ENCODE measurements around the gene RRP1B. TPM values are rescaled to one million over a fixed set of nuclear protein-coding genes. Genes with fewer than 3 reads are reported as not detected.

RRP1B gene
- polyA plus RNA-seq, 3 donors: 3.3 to 6.1 (median 4.5) TPM

- Mint-ChIP-seq H3K4me3 (no peak overlapping the region), H3K4me1 (no peaks in the 10 kb centered on the region), H3K9me3 (peaks cover 8 to 24% (median 19%) of the 10 kb centered on the region in 7 donors), H3K27ac (no peak overlapping the region), H3K27me3 (ENCODE audit: low read depth in 3 of 3) (peaks cover 2 to 4% (median 3%) of the 10 kb centered on the region in 3 donors), H3K36me3 (no peaks in the 10 kb centered on the region)
- no peaks in the 10 kb centered on the region for H3K79me2 ChIP-seq (ENCODE audit: insufficient read depth, low read length)
- H3K27ac ChIP-seq (ENCODE audit: low read depth in 1 of 2, low read length in 2 of 2): no peak overlapping the region
- WGBS (ENCODE audit: insufficient coverage): no CpG with 5 or more reads among the region's 2 CpGs
- no peak overlapping the region for H2AFZ ChIP-seq (ENCODE audit: insufficient read depth, low read depth, low read length, poor library complexity, severe bottlenecking)
- H3K36me3 ChIP-seq (replicated peaks in 1 of 2; ENCODE audit: control insufficient read depth in 1 of 2, insufficient read depth in 2 of 2, low read length in 2 of 2): no peaks in the 10 kb centered on the region
- no peak for TF ChIP-seq CTCF (IDR thresholded peaks at IDR 0.05)
- no peaks in the 10 kb centered on the region for H4K20me1 ChIP-seq (ENCODE audit: insufficient read depth, low read length)
- no peak overlapping the region for H3K4me3 ChIP-seq (replicated peaks in 1 of 3; ENCODE audit: low read depth in 2 of 3, low read length in 3 of 3)
- H3K9me3 ChIP-seq (replicated peaks in 1 of 2; ENCODE audit: control insufficient read depth in 1 of 2, insufficient read depth in 1 of 2, low read length in 2 of 2): peaks cover 10 to 14% of the 10 kb centered on the region in 2 donors
- H3K27me3 ChIP-seq (ENCODE audit: control insufficient read depth in 2 of 2, insufficient read depth in 2 of 2, low read length in 2 of 2): no peaks in the 10 kb centered on the region
- intact Hi-C loops (cut with micrococcal nuclease): loop anchor here in 1 of 2 donors (10.0 kb wide), 1 partner anchor 299 kb away; no protein-coding TSS in a partner anchor
- H3K4me2 ChIP-seq (replicated peaks; ENCODE audit: extremely low read depth, low read length, poor library complexity, severe bottlenecking): no peak overlapping the region
- no peak for DNase-seq
- no peak overlapping the region for H3K9ac ChIP-seq (ENCODE audit: insufficient read depth, low read length, poor library complexity, severe bottlenecking)
- H3K4me1 ChIP-seq (ENCODE audit: control insufficient read depth in 1 of 2, insufficient read depth in 2 of 2, low read length in 2 of 2): no peaks in the 10 kb centered on the region
These were observed 35.8 kb upstream of the RRP1B start for GRCh38 chr21:43623588-43623987.

- Histone ChIP-seq H3K4me1 (ENCODE audit: control insufficient read depth in 1 of 2, insufficient read depth in 2 of 2, low read length in 2 of 2) (no peaks in the 10 kb centered on the region), H3K4me3 (replicated peaks in 1 of 3; ENCODE audit: low read depth in 2 of 3, low read length in 3 of 3) (no peak overlapping the region), H3K27ac (ENCODE audit: low read depth in 1 of 2, low read length in 2 of 2) (no peak overlapping the region), H2AFZ (ENCODE audit: insufficient read depth, low read depth, low read length, poor library complexity, severe bottlenecking) (no peak overlapping the region), H3K9ac (ENCODE audit: insufficient read depth, low read length, poor library complexity, severe bottlenecking) (no peak overlapping the region), H3K79me2 (ENCODE audit: insufficient read depth, low read length) (no peaks in the 10 kb centered on the region), H3K27me3 (ENCODE audit: control insufficient read depth in 2 of 2, insufficient read depth in 2 of 2, low read length in 2 of 2) (no peaks in the 10 kb centered on the region), H3K4me2 (replicated peaks; ENCODE audit: extremely low read depth, low read length, poor library complexity, severe bottlenecking) (no peak overlapping the region), H3K36me3 (replicated peaks in 1 of 2; ENCODE audit: control insufficient read depth in 1 of 2, insufficient read depth in 2 of 2, low read length in 2 of 2) (no peaks in the 10 kb centered on the region), H3K9me3 (replicated peaks in 1 of 2; ENCODE audit: control insufficient read depth in 1 of 2, insufficient read depth in 1 of 2, low read length in 2 of 2) (peaks cover 14% of the 10 kb centered on the region in 2 donors), H4K20me1 (ENCODE audit: insufficient read depth, low read length) (no peaks in the 10 kb centered on the region)
- Mint-ChIP-seq H3K36me3 (no peaks in the 10 kb centered on the region), H3K27ac (no peak overlapping the region), H3K9me3 (peaks cover 8 to 26% (median 17%) of the 10 kb centered on the region in 7 donors), H3K27me3 (ENCODE audit: low read depth in 3 of 3) (peaks cover 3 to 4% (median 3%) of the 10 kb centered on the region in 3 donors), H3K4me1 (no peaks in the 10 kb centered on the region), H3K4me3 (no peak overlapping the region)
- no peak for TF ChIP-seq CTCF (IDR thresholded peaks at IDR 0.05)
- DNase-seq: no peak
- intact Hi-C loops (cut with micrococcal nuclease): loop anchor here in 1 of 2 donors (10.0 kb wide), 1 partner anchor 300 kb away; no protein-coding TSS in a partner anchor
- 100% methylated on average over 1 of the region's 4 CpGs for WGBS (ENCODE audit: insufficient coverage)
These were observed 35.0 kb upstream of the RRP1B start for GRCh38 chr21:43624339-43624738.

Data from CD14-positive monocyte (primary cell).